Upper lobe of left lung (tissue), 6 donors: ENCODE data around the gene TGFB1. TPM values are rescaled to one million over a fixed set of nuclear protein-coding genes. Genes with fewer than 3 reads are reported as not detected.

Source experiments
- ATAC-seq, 2 donors: fragments of 200-7000 bp; cut with Tn5 transposase; one replicate each; pipeline ENCODE4 v1.9.1; 2022; ENCODE audit warnings: mild to moderate bottlenecking in 2 of 2, moderate library complexity in 2 of 2; ENCODE audit not compliant: low FRiP score in 2 of 2
- DNase-seq, 2 donors: peaks; one replicate each; pipeline ENCODE4 v3.0.0-alpha.2; 2019 to 2020
- H3K27ac ChIP-seq, 4 donors: fragments of 200-600 bp; sonication (generic); one replicate each; pipeline ENCODE4 v1.5.1; 2016 to 2019
- H3K27me3 ChIP-seq, 4 donors: fragments of 200-600 bp; sonication (generic); one replicate each; pipeline ENCODE4 v1.5.1; 2017 to 2019
- H3K36me3 ChIP-seq, 4 donors: fragments of 200-600 bp; sonication (generic); one replicate each; pipeline ENCODE4 v1.5.1; 2016 to 2019
- H3K4me1 ChIP-seq, 4 donors: fragments of 200-600 bp; sonication (generic); one replicate each; pipeline ENCODE4 v1.5.1; 2018 to 2019
- H3K4me3 ChIP-seq, 4 donors: fragments of 200-600 bp; sonication (generic); one replicate each; pipeline ENCODE4 v1.5.1; 2017 to 2019; ENCODE audit warnings: mild to moderate bottlenecking in 2 of 4, moderate library complexity in 1 of 4
- H3K9me3 ChIP-seq, 4 donors: fragments of 200-600 bp; sonication (generic); one replicate each; pipeline ENCODE4 v1.5.1; 2018 to 2019
- CTCF ChIP-seq, 6 experiments: fragments of 450-650 bp in 4 of 6; fragments of 200-600 bp in 2 of 6; sonication (generic) in 2 of 6; IDR thresholded peaks; one replicate each; pipeline ENCODE4 v1.5.1; 2016 to 2019; ENCODE audit warnings: antibody characterized with exemption in 6 of 6
- EP300 ChIP-seq, 4 donors: sonication (generic); formaldehyde crosslinking; IDR thresholded peaks; one replicate each; pipeline ENCODE4 v1.5.1; 2017; ENCODE audit warnings: antibody characterized with exemption in 4 of 4, control low read depth in 2 of 4
- POLR2A ChIP-seq, 4 donors: fragments of 450-650 bp; IDR thresholded peaks; one replicate each; pipeline ENCODE4 v1.5.1; 2016 to 2017; ENCODE audit warnings: antibody characterized with exemption in 4 of 4, mild to moderate bottlenecking in 2 of 4
- POLR2AphosphoS5 ChIP-seq, 2 donors: sonication (generic); formaldehyde crosslinking; IDR thresholded peaks; one replicate each; pipeline ENCODE4 v1.5.1; 2017; ENCODE audit warnings: antibody characterized with exemption in 2 of 2
- whole genome bisulfite sequencing, 2 donors: methylation state at CpG; one replicate each; pipeline ENCODE4 v1.1.5; 2017 to 2018; 5-methylcytosine and 5-hydroxymethylcytosine counted together
- total RNA-seq, 6 donors: library from RNA; depleted of rRNA in 4 of 6; stranded (reverse); fragments of >200 nt in 4 of 6; gene quantifications; one replicate each; pipeline versions ENCODE4 v1.1.0 to v1.2.1, GENCODE V29; 2016 to 2021
- donor health status: DM: no; HTN: no; CAD: no; lungs with moderate emphysema.
- donor health status: DM: no; HTN: yes; CAD: no; lungs with severe emphysema.

The TGFB1 gene
- total RNA-seq, 6 donors from 2014 or later = 28.5 to 138 (median 76.8) TPM

GRCh38 chr19:41364524-41365391, 11.0 kb upstream of the TGFB1 start:
- H3K9me3 ChIP-seq = no peaks in the 10 kb centered on the region
- ATAC-seq (peak in 1 of 2 donors; percentile 29), DNase-seq (no peak)
- H3K27me3 ChIP-seq = no peaks in the 10 kb centered on the region
- H3K4me1 ChIP-seq = peaks cover 24 to 41% (median 36%) of the 10 kb centered on the region in 4 donors
- WGBS, 2 donors = 69 to 72% methylated on average over 14 of the region's 14 CpGs
- H3K36me3 ChIP-seq = no peaks in the 10 kb centered on the region
- no peak for TF ChIP-seq EP300 (IDR thresholded peaks at IDR 0.05)
- no peak for TF ChIP-seq CTCF (IDR thresholded peaks at IDR 0.05)
- no peak for TF ChIP-seq POLR2AphosphoS5 (IDR thresholded peaks at IDR 0.05)
- no peak for TF ChIP-seq POLR2A (IDR thresholded peaks at IDR 0.05)
- peak overlapping the region; percentile 90 to 98 (median 98) for H3K27ac ChIP-seq
- peak overlapping the region; percentile 48 to 74 (median 60) for H3K4me3 ChIP-seq

- 0 to 1% methylated on average over 16 to 20 of the region's 56 CpGs for WGBS, 2 donors
These were observed 10.2 kb upstream of the TGFB1 start, which contains the start of gene B9D2 for GRCh38 chr19:41363753-41364523. Gene B9D2 (minus strand): TSS chr19:41364149. CDS start chr19:41363519, 630 bp downstream.

GRCh38 chr19:41363371-41363752, 9.6 kb upstream of the TGFB1 start:
- TF ChIP-seq POLR2AphosphoS5 (IDR thresholded peaks at IDR 0.05) (no peak), EP300 (IDR thresholded peaks at IDR 0.05) (no peak), CTCF (IDR thresholded peaks at IDR 0.05) (no peak), POLR2A (IDR thresholded peaks at IDR 0.05) (no peak)
- no peak for ATAC-seq
- no peaks in the 10 kb centered on the region for H3K36me3 ChIP-seq
- peak overlapping the region; percentile 48 to 77 (median 71) for H3K4me3 ChIP-seq
- H3K27ac ChIP-seq = peak overlapping the region; percentile 90 to 98 (median 98)
- H3K4me1 ChIP-seq = peaks cover 24 to 35% (median 35%) of the 10 kb centered on the region in 4 donors
- WGBS, 2 donors = 39 to 40% methylated on average over 6 of the region's 6 CpGs
- no peaks in the 10 kb centered on the region for H3K27me3 ChIP-seq
- no peaks in the 10 kb centered on the region for H3K9me3 ChIP-seq
- no peak for DNase-seq

More at GRCh38 chr19:41363753-41364523, 10.2 kb upstream of the TGFB1 start, which contains the start of gene B9D2:
- Histone ChIP-seq H3K27ac (peak within 1 kb of the TSS; percentile 90 to 98 (median 98)), H3K4me3 (peak within 1 kb of the TSS; percentile 48 to 77 (median 71)), H3K4me1 (peaks cover 24 to 41% (median 35%) of the 10 kb centered on the region in 4 donors), H3K27me3 (no peaks in the 10 kb centered on the region), H3K36me3 (no peaks in the 10 kb centered on the region), H3K9me3 (no peaks in the 10 kb centered on the region)
- DNase-seq (peak; percentile 97 to 98), ATAC-seq (peak; percentile 97 to 98)
- no peak for TF ChIP-seq EP300 (IDR thresholded peaks at IDR 0.05)
- peak; percentile 48 to 83 (median 65) for TF ChIP-seq POLR2A (IDR thresholded peaks at IDR 0.05)
- TF ChIP-seq POLR2AphosphoS5 (IDR thresholded peaks at IDR 0.05) = peak; percentile 65 to 75
- TF ChIP-seq CTCF (IDR thresholded peaks at IDR 0.05) = peak in 4 of 6 experiments; percentile 6 to 31 (median 10)

DNA sequence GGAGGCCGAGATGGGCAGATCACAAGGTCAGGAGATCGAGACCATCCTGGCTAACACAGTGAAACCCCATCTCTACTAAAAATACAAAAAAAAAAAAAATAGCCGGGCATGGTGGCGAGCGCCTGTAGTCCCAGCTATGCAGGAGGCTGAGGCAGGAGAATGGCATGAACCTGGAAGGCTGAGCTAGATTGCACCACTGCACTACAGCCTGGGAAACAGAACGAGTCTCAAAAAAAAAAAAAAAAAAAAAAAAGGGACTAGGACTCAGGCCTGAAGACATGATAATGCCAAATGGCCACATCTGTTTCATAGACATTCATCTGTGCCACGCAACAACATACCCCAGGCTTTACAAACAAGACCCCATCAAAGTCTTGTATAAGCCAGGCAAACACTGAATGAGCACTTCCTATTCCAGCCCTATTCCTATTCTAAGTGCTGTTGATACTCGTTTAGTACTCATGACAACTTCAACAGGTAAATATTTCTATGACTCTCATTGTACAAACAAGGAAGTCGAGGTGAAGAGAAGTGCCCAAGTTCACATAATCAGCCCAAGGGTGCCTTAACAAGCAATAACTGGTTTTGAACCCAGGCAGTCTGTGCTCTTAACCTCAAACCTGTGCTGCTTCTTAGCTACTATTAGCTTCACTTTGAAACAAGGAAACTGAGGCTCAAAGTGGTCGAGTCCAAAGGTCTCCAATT, 8.6 kb upstream of the TGFB1 start:
- H3K36me3 ChIP-seq = no peaks in the 10 kb centered on the region
- DNase-seq (no peak), ATAC-seq (peak in 1 of 2 donors; percentile 32)
- TF ChIP-seq CTCF (IDR thresholded peaks at IDR 0.05) (no peak), POLR2AphosphoS5 (IDR thresholded peaks at IDR 0.05) (no peak)
- peak overlapping the region; percentile 90 to 98 (median 98) for H3K27ac ChIP-seq
- WGBS, 2 donors = 73 to 74% methylated on average over 10 of the region's 10 CpGs
- peaks cover 19 to 36% (median 27%) of the 10 kb centered on the region in 4 donors for H3K4me1 ChIP-seq
- H3K27me3 ChIP-seq = no peaks in the 10 kb centered on the region
- no peak overlapping the region for H3K4me3 ChIP-seq
- no peaks in the 10 kb centered on the region for H3K9me3 ChIP-seq
